Uterus (tissue), 4 donors: ENCODE measurements around the gene ZNF416. TPM values are rescaled to one million over a fixed set of nuclear protein-coding genes. Genes with fewer than 3 reads are reported as not detected.

Source experiments
- DNase-seq, 2 donors: peaks; one replicate each; pipeline ENCODE4 v3.0.0-alpha.2; 2019 to 2020
- H3K27ac ChIP-seq, 2 donors: fragments of 200-600 bp; sonication (generic); 1 replicate in 1 of 2; 2 replicates in 1 of 2; pipeline ENCODE4 v1.5.1; 2016 to 2018
- H3K27me3 ChIP-seq, 2 donors: fragments of 200-600 bp; sonication (generic); one replicate each; pipeline ENCODE4 v1.5.1; 2018 to 2019; ENCODE audit warnings: control low read depth in 1 of 2
- H3K36me3 ChIP-seq, 2 donors: fragments of 200-600 bp; sonication (generic); one replicate each; pipeline ENCODE4 v1.5.1; 2019; ENCODE audit warnings: control low read depth in 1 of 2
- H3K4me1 ChIP-seq, 2 donors: fragments of 200-600 bp; sonication (generic); one replicate each; pipeline ENCODE4 v1.5.1; 2018 to 2019; ENCODE audit warnings: control low read depth in 1 of 2
- H3K4me3 ChIP-seq, 2 donors: fragments of 200-600 bp; sonication (generic); 1 replicate in 1 of 2; 2 replicates in 1 of 2; pipeline ENCODE4 v1.5.1; 2018 to 2019; ENCODE audit warnings: mild to moderate bottlenecking in 1 of 2
- H3K9me3 ChIP-seq, 2 donors: fragments of 200-600 bp; sonication (generic); one replicate each; pipeline ENCODE4 v1.5.1; 2019; ENCODE audit warnings: control low read depth in 1 of 2
- POLR2A ChIP-seq, 2 donors: fragments of 450-650 bp; IDR thresholded peaks; one replicate each; pipeline ENCODE4 v1.6.1; 2016; ENCODE audit warnings: antibody characterized with exemption in 2 of 2, mild to moderate bottlenecking in 1 of 2, moderate library complexity in 1 of 2
- intact Hi-C: fragments of 100-400 bp; cut with DNase I; formaldehyde crosslinking; loops from one replicate; pipeline ENCODE4 v1.15.1; 2023; ENCODE audit warnings: low total_unique reads
- total RNA-seq, 4 donors: library from RNA; depleted of rRNA in 3 of 4; stranded (reverse); fragments of >200 nt in 3 of 4; gene quantifications; one replicate each; pipeline versions ENCODE4 v1.1.0 to v1.2.4, GENCODE V29; 2014 to 2023
- TF ChIP-seq, protein P1 (sequence below), 4 experiments: fragments of 200-600 bp in 2 of 4; fragments of 450-650 bp in 2 of 4; sonication (generic) in 2 of 4; IDR thresholded peaks; one replicate each; pipeline ENCODE4 v1.5.1; 2016 to 2019; ENCODE audit warnings: antibody characterized with exemption in 4 of 4, mild to moderate bottlenecking in 2 of 4, moderate library complexity in 1 of 4
- donor health status: DM: yes; HTN: yes; CAD: no.

The ZNF416 gene
- total RNA-seq, 4 donors from 2014 or later, result 0.26 to 11.9 (median 5.7) TPM

GRCh38 chr19:57613941-57614743 lies 35.4 kb upstream of the ZNF416 start, which contains the start of gene ZNF134:
TSS of gene ZNF134 (plus strand) at chr19:57614242. CDS start at chr19:57619469, 5,227 bp downstream.
- Histone ChIP-seq H3K27ac (peak within 1 kb of the TSS; percentile 53 to 54), H3K27me3 (no peaks in the 10 kb centered on the region), H3K4me1 (no peaks in the 10 kb centered on the region), H3K36me3 (no peaks in the 10 kb centered on the region), H3K9me3 (peaks cover 0 to 54% of the 10 kb centered on the region in 2 donors), H3K4me3 (peak within 1 kb of the TSS; percentile 92 to 96)
- intact Hi-C loops, result no loop called here
- peak; percentile 83 to 85 for DNase-seq
- no peak for TF ChIP-seq POLR2A (IDR thresholded peaks at IDR 0.05)
- TF ChIP-seq, protein P1, sequence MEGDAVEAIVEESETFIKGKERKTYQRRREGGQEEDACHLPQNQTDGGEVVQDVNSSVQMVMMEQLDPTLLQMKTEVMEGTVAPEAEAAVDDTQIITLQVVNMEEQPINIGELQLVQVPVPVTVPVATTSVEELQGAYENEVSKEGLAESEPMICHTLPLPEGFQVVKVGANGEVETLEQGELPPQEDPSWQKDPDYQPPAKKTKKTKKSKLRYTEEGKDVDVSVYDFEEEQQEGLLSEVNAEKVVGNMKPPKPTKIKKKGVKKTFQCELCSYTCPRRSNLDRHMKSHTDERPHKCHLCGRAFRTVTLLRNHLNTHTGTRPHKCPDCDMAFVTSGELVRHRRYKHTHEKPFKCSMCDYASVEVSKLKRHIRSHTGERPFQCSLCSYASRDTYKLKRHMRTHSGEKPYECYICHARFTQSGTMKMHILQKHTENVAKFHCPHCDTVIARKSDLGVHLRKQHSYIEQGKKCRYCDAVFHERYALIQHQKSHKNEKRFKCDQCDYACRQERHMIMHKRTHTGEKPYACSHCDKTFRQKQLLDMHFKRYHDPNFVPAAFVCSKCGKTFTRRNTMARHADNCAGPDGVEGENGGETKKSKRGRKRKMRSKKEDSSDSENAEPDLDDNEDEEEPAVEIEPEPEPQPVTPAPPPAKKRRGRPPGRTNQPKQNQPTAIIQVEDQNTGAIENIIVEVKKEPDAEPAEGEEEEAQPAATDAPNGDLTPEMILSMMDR (IDR thresholded peaks at IDR 0.05), result peak; percentile 7 to 29 (median 16)

GRCh38 chr19:57611113-57611512 lies 32.4 kb upstream of the ZNF416 start:
- DNase-seq, result no peak
- H3K27me3 ChIP-seq, result no peaks in the 10 kb centered on the region
- no peak for TF ChIP-seq POLR2A (IDR thresholded peaks at IDR 0.05)
- TF ChIP-seq, protein P1 (IDR thresholded peaks at IDR 0.05), result no peak
- peaks cover 0 to 43% of the 10 kb centered on the region in 2 donors for H3K9me3 ChIP-seq
- intact Hi-C loops, result no loop called here
- no peak overlapping the region for H3K27ac ChIP-seq
- no peaks in the 10 kb centered on the region for H3K36me3 ChIP-seq
- no peaks in the 10 kb centered on the region for H3K4me1 ChIP-seq
- no peak overlapping the region for H3K4me3 ChIP-seq

GRCh38 chr19:57606931-57607330 lies 28.2 kb upstream of the ZNF416 start:
- DNase-seq, result no peak
- no peaks in the 10 kb centered on the region for H3K36me3 ChIP-seq
- H3K27me3 ChIP-seq, result no peaks in the 10 kb centered on the region
- TF ChIP-seq, protein P1 (IDR thresholded peaks at IDR 0.05), result no peak
- H3K4me3 ChIP-seq, result no peak overlapping the region
- no peak overlapping the region for H3K27ac ChIP-seq
- intact Hi-C loops, result no loop called here
- H3K9me3 ChIP-seq, result peaks cover 0 to 60% of the 10 kb centered on the region in 2 donors
- no peaks in the 10 kb centered on the region for H3K4me1 ChIP-seq

- H3K4me3 ChIP-seq, result peak within 1 kb of the TSS; percentile 57 to 60
- TF ChIP-seq POLR2A (IDR thresholded peaks at IDR 0.05), result no peak
- TF ChIP-seq, protein P1 (IDR thresholded peaks at IDR 0.05), result peak in 1 of 4 experiments; percentile 4
- peak; percentile 89 to 90 for DNase-seq
- H3K36me3 ChIP-seq, result no peaks in the 10 kb centered on the region
- intact Hi-C loops, result no loop called here
- no peaks in the 10 kb centered on the region for H3K27me3 ChIP-seq
- peaks cover 0 to 24% of the 10 kb centered on the region in 2 donors for H3K9me3 ChIP-seq
- H3K27ac ChIP-seq, result no peak within 1 kb of the TSS
- H3K4me1 ChIP-seq, result no peaks in the 10 kb centered on the region
These were observed 21.2 kb upstream of the ZNF416 start, which contains the start of gene ZNF530 for GRCh38 chr19:57599761-57600383. TSS of gene ZNF530 (plus strand) at chr19:57599885. CDS start at chr19:57604346, 4,461 bp downstream.

DNA sequence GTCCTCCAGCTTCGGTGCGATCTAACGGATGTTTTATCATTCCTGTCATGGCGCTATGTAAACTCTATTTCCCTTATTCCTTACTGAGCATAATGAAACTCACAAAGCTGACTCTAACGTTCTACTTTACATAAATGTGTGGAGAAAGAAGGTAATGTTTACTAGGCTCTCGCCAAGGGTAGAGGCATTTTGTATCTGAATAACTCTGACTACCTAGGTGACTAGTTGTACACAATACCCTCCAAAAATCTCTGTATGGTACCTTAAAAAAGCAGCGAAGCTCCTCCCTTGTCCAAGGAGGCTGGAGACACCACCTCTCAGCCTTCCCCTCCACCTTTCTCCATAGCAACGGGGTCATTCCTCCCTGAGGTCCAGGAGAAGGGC lies 20.7 kb upstream of the ZNF416 start:
- Histone ChIP-seq H3K27ac (no peak overlapping the region), H3K4me1 (no peaks in the 10 kb centered on the region), H3K36me3 (no peaks in the 10 kb centered on the region), H3K9me3 (peaks cover 0 to 19% of the 10 kb centered on the region in 2 donors), H3K27me3 (no peaks in the 10 kb centered on the region), H3K4me3 (peak overlapping the region; percentile 57 to 60)
- intact Hi-C loops, result no loop called here
- TF ChIP-seq, protein P1 (IDR thresholded peaks at IDR 0.05), result no peak
- TF ChIP-seq POLR2A (IDR thresholded peaks at IDR 0.05), result no peak
- no peak for DNase-seq
